Cortex of kidney (tissue), 1 donor: Measurements from ENCODE around the gene COL12A1.
"Not testable (repeated sequence)": the region's sequence is repeated elsewhere in the genome, so short reads cannot be mapped to it uniquely, and the experiment has no call there.

Experiments
- DNase-seq: peaks from one replicate; lab custom pipeline; 2025; lab: John Stamatoyannopoulos, UW

The COL12A1 gene

GRCh38 chr6:75211920-75212590, 6.2 kb upstream of the COL12A1 start:
- DNase-seq, result no peak

DNA sequence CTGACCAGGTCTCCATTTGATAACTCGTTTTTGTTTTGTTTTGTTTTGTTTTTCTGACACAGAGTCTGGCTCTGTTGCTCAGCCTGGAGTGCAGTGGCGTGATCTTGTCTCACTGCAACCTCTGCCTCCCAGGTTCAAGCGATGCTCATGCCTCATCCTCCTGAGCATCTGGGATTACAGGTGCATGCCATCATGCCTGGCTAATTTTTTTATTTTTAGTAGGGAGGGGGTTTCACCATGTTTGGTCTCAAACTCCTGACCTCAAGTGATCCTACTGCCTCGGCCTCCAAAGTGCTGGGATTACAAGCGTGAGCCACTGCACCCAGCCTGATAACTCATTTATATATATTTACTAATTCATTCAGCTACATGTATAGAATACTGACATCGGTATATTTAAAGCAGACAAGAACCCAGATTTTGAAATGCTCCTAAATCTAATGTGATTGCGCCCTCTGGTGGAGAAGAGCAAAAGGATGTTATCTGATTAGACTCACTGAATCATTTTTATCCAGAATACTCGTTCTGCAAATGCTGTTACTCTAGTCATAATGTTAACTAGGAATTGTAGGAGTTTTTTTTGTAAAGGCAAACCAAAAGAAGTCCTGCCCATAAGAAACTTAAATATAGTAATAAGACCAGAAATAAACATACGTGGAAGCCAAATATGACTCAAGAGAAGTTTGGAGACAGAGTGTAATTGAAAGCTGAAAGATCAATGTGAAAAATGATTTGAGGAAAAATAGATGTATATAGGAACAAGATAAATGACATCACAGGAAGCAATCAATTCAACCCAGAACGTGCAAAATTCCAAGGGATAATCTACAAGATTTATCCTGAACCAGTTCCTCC, 5.3 kb upstream of the COL12A1 start:
- no peak for DNase-seq

- no peak for DNase-seq
Measured at GRCh38 chr6:75209184-75209723, 3.4 kb upstream of the COL12A1 start.

DNA sequence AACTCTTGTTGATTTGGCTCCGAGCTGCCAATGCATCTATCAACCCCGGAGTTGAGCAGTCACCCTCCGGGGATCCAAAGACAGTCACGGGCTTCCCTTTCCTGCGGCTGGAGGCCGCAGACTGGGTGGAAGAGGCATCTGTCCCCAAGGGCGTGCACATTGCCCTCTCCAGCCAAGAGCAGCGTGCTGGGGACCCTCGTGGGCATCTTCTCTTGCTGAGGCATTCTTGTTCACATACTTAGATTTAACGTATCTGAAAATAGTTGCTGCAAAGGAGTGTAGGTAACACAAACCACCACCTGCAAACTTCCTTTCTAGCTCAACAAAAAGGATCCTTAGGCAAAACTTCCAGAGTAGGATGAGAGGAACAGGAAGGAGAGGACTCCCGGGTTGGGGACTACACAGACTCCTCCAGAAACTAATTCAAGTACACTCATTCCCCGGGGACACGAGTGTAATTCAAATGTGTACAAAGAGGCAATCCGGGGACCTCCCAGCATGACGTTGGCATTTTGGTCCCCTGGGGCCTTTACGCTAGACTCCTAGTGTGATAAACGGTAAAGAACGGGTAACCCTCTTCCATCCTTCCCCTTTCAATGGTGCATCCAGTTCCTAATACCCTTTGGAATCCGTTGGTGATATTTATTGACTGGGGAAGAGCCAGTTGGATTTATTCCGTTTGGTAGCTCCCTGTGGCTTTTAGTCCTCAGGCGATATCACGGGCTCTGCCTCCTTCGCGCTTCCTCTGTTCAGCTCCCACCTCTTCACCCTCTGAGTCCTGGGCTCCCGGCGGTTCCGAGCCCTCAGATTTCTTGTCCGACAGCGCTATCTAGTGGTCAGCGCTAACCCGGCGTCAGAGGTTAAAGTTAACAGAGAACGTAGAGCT, 2.7 kb upstream of the COL12A1 start:
- DNase-seq, result no peak

DNA sequence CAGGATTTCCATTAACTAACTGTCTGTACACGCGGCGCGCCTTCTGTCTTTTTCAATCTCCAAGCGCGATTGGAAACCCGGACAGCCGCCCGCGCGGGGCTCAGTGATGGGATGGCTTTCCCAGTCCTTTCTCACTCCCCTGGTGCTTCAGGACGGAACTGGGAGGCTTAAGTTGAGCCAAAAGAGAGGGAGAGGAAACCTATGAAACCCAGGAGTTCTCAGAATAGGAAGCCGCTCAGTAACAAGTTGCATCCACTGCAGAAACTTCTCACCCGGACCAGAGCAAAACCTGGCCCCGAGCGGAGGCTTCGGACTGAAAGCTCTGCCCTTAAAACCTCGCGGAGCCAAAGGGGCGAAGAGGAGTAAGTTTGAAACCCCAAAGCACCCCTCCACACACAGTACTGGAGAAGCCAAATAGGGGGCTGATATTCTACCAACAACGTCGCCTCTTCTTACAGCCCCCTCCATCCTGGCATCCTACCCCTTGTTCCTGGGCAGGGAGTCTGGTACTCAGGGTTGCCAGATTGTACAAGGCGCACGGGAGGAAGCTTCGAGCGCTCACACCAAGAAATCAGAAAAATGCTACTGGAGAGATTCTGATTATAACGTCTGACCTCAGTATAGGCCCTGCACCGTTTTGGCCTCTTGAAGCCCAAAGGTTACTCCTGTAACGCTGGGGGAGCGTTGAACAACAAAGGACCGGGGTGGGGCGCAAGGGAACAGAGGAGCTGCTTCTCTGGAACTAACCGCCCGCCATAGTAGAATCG, 906 bp upstream of the COL12A1 start:
- no peak for DNase-seq

- DNase-seq, result no peak
Measured at GRCh38 chr6:75204959-75205775, 686 bp downstream of the COL12A1 start.

- DNase-seq, result no peak
Measured at GRCh38 chr6:75204217-75204958, 1.5 kb downstream of the COL12A1 start.

GRCh38 chr6:75203721-75204120, 2.1 kb downstream of the COL12A1 start:
- DNase-seq, result no peak

DNA sequence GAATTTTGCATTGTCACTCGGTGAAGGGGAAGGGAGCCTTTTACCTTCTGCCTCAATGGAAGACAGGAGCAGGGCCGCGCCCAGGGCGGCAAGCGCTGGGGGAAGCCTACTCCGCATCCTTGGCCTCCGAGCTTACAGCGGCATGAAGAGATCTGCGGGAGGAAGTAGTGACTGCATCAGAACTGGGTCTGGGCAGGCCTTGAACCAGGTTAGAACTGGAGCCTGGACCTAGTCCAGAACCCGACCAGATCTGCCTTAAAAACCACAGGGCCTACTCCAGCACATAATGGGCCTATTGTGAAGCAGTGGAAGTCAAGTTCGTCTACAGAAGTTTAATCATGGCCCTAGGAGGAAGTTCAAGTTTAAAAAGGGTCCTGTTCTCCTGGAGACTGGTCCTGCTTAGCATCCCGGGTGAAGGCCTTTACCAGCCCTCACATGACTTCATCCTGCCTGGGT, 3.1 kb downstream of the COL12A1 start:
- DNase-seq, result no peak

DNA sequence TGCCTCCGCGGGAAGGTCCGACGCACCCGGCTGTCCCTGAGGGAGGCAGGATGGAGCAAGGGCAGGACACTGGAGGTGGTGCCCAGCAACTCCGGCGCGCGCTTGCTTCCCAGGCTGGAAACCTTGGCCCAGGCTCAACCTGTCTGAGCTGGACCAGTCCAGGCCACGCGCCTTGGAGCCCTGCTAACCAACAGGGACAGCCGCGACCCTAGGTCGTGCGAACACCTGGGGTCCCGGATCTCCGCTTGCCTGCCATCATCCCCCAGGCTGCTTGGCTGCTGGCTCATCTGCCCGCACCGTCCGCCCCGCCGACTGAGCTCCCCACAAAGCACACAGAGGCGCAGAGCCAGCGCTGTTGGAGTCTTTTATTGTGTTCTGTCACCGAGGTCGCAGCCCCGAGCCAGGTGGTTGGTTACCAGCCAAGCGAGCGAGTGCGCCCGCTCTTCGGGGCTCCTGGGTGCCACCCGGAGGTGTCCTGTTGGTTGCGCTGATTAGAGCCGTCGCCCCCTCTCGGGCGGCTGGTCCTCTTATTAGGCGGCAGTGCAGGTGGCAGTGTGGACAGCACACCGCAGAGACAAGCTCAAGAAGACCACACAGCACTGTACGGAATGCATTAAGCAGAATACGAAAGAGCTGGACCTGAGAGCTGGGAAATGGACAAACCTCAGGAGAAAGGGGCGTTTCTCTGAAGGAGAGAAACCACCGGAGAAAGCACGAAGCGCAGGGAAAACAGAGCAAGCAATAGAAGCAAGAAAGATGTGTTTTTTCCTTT, 3.8 kb downstream of the COL12A1 start:
- no peak for DNase-seq

DNA sequence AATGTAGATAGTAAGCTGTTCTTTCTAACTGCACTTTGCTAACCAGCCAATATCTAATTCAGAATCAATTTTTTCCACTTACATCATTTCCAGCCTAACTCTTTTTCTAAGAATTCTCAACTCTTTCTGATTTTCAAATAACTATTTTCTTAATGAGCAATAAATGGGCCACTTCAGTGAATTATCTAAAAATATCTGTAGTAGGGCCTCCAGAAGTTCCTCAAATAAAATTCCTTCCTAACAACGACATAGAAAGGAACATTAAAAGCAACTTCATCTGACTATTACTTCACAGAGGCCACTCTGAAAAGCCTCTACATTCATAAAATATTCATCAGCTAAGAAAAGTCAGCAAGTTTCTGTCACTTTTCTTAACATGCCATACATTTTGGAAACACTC, 4.8 kb downstream of the COL12A1 start:
- no peak for DNase-seq

- no peak for DNase-seq
Measured at GRCh38 chr6:75199889-75200288, 6.0 kb downstream of the COL12A1 start.

DNA sequence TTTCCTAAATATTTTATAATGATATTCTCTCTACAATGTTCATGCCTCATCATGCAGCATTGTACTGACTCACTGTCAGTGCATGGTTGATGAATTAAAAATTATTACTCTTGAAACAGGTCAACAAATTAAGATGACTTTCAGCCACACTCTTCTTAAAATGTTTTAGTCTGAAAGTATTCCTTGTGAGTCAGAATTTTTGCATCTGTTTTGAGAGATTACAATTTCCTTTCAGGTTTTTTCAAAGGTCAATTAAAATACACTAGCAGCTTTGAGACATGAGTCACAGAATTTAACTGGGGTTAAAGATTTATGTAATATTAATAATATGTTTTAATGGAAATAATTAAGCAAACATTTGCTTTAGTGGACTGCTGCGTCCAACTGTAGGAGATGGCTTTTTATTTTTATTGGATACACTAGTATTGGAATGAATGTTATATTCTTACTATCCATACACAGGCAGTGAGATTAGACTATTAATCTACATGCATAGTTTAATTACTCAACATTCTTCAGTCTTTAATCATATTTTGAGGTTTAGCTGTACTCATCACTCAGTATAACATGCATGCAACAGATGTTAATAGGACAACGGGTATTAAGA, 9.7 kb downstream of the COL12A1 start:
- no peak for DNase-seq

DNA sequence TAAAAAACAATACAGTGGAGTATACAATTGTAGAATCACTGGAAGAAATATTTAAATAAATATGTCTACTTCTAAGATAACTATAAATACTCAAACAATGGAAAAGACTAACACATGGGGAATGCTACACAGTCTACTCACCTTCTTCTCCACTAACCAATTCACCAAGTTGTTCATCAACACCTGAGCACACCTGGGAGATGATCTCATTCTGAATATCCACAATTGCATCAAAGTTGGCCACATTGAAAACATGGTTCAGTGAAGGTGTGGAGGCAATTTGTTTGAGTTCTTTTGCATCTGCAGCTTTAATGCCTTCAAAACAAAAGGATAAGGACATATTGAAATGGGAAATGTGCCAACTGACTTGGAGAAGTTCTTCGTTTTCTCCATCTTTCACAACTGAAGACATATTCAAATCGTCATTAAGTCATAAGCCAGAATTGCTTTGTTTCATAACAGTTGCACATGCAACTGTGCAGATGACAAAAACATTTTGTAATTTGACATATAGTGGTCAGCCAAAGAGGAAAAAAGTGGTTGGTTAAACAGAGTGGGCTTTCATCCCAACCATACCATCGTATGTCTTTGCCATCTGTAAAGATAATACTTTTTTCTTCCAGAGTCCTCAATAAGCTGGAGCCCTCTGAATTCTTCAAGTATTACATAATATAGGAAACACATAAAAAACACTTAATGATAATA, 17.5 kb downstream of the COL12A1 start:
- DNase-seq, result no peak

GRCh38 chr6:75186581-75186980, 19.3 kb downstream of the COL12A1 start:
- not testable (repeated sequence) for DNase-seq

- DNase-seq, result no peak
Measured at GRCh38 chr6:75183099-75183541, 22.7 kb downstream of the COL12A1 start.

- no peak for DNase-seq
Measured at GRCh38 chr6:75180864-75181263, 25.0 kb downstream of the COL12A1 start.

- no peak for DNase-seq
Measured at GRCh38 chr6:75178757-75179156, 27.1 kb downstream of the COL12A1 start.
